DMS79 (cell line): ENCODE results near the gene FRMD5.
A peak's percentile ranks its signal among the peaks of the same experiment; 100 is the strongest.

Experiments used
- DNase-seq: peaks from one replicate; lab custom pipeline; 2025; lab: John Stamatoyannopoulos, UW

FRMD5 gene

DNA sequence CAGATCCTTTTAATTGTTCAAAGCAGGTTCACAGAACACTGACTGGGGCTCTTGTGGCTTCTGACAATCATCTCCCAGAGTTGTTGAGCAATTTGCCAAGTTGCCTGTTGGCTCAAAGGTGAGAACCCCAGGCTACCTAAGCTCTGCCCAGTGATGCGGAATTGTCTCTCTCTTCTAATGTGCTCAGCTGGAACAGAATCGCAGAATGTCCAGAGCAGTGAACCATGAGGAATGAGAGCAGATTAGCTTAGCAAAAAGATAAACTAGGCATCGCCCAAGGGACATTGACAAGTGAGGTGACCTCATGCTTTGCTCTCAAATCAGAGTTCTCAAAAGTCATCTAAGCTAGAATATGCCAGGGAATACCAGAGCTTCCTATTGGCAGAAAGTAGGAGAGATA, 220.2 kb downstream of the FRMD5 start:
- peak; percentile 28 for DNase-seq

DNA sequence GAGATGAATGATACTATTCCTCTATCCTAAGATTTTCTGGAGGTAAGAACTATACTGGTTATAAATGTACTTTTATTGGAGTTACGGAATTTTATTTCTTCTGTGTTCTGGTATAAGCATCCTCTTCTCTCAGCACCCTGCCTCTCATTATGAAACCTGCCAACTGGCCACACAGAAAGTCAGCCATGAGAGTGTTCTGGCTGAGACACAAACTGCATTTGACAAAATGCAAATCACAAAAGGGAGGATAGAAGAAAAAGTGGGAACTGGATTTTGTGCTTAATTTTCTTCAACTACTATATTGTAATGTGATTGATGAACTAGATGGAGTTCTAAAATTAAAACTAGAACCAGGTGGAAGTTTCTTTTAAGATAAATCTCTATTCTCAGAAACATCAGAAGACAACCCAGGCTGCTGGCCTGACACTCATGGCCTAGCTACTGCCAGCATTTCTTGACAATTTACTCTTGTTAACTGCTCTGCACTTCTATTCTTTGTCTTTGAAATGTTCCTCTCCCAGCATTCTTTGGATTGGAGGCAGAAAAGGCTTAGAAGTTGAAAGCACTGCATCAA, 225.2 kb downstream of the FRMD5 start:
- no peak for DNase-seq

- no peak for DNase-seq
Measured at GRCh38 chr15:43968551-43968950, 226.5 kb downstream of the FRMD5 start.

- DNase-seq, result no peak
Measured at GRCh38 chr15:43966646-43967045, 228.4 kb downstream of the FRMD5 start.

DNA sequence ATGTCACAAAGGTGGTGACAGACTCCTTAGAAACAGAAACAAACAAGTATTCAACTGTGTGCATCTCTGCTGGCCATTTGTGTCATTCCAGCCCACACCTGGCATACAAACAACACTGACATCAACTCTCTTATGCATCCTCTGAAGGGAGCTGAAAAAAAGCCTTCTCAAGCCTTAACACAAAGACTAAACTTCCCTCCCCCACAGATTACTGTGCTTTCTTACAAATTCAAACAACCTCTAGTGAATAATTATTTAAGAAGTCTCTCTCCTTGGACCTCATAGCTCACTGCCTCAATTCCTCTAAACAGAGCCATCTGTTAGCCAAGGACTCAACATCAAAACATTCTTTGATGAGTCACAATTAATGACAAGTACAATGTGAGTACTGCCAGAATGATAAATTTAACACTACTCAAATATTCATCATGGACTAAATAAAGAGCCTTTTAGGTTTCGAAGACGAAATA, 236.2 kb downstream of the FRMD5 start:
- no peak for DNase-seq

- no peak for DNase-seq
Measured at GRCh38 chr15:43957724-43958123, 237.3 kb downstream of the FRMD5 start.

- DNase-seq, result no peak
Measured at GRCh38 chr15:43955140-43955539, 239.9 kb downstream of the FRMD5 start.

GRCh38 chr15:43954181-43954621, 240.9 kb downstream of the FRMD5 start:
- DNase-seq, result no peak

DNA sequence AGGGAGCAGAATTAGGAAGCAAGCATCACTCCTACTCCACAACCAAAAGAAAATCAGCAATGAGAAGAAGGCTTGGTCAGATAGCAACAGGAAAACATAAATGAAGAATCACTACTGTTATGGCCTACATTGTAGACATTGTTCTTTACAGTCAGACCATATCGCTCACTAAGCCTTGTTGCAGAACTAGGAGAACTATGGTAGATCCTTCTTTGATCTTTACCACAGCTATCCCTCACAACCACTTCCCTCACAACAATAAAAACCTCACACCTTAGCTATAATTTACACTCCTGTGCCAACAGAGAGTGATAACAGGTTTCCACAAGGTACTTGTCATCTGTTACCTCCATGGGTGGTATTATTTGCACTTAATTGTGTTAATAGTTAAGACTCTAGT, 241.7 kb downstream of the FRMD5 start:
- no peak for DNase-seq

GRCh38 chr15:43950531-43950930, 244.5 kb downstream of the FRMD5 start:
- no peak for DNase-seq

DNA sequence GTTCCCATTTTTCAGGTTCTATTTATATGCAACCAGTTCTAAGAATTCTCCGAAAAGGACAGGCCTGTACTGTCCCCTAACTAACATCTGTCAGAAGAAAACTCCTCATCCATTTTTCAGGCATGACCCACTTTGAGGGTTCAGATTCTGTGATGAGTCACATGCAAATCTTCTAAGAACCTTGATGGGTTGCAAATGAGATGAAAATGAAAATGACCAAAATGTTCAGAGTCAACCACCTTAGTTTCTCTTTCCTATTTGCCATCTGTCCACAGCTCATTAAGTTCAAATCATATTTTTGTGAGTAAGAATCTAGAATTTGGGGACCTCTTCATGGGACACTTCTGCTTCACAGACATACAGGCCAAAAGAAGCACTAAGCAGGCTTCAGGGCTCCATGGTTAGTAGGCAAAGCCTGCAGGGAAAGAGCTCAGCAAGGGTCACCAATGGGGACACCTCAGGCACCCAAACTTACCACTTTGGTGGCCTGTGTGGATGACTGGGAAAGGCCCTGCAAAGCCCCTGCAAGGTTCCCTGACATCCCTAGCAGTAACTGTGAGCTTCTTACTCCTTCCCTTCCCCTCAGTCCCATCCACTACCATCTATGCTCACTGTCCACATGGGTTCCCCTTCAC, 246.3 kb downstream of the FRMD5 start:
- DNase-seq, result no peak

DNA sequence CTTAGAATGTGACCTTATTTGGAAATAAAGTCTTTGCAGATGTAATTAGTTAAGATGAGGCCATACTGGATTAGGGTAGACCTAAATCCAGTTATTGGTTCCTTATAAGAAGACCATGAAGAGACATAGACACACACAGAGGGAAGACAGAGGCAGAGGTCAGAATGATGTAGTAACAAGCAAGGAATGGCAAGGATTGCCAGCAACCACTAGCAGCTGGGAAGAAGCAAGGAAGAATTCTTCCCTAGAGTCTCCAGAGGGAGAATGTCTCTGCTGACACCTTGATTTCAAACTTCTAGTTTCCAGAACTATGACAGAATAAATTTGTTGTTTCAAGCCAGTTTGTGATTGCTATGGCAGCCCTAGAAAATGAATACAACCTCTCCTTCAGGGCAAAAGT, 251.6 kb downstream of the FRMD5 start:
- no peak for DNase-seq

DNA sequence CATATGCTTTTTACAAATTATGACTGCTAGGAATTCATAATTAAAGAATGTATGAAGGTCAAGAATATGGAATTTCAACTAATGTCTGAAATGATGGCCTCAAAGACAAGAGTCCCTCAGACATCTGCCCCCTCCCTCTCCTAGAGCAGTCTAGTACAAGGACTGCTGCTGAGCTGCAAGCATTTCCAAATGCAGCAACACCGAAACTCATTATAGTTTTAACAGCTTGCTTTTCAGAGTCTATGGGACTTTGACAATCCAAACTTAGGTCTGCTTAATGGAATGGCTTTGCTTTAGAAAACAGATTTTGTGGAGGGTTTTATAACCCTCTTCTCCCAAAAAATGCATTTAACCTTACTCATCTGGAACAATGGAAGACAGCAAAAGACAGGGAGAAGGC, 252.9 kb downstream of the FRMD5 start:
- DNase-seq, result no peak

DNA sequence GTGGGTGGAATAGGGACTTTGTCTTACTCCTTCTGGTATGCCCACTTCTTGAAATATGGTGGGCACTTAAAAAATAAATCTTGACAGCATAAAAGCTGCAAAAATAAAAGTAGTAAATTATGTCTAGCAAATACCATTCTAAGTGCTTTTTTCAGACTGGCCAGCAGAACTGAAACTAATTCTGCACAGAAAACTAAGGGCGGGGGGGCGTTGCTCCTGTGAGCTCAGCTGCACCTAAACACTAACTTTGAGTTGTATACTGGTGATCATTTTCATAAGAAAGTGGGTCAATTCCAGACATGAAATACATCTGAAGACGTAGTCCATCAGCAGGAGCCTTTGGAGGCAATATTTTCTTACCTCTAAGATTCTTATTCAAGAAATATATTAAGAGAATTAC, 253.5 kb downstream of the FRMD5 start:
- no peak for DNase-seq

DNA sequence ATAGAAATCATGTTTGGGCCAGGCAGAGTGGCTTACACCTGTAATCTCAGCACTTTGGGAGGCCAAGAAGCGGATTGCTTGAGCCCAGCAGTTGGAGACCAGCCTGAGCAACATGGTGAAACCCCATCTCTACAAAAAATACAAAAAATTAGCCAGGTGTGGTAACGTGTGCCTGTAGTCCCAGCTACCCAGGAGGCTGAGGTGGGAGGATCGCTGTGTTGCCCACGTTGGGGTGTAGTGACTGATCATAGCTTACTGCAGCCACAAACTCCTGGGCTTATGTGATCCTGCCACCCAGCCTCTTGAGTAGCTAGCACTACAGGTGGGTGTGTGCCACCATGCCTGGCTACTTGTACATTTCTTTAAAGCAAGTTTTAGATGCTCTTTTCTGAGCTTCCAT, 254.0 kb downstream of the FRMD5 start:
- no peak for DNase-seq

GRCh38 chr15:43939070-43939469, 256.0 kb downstream of the FRMD5 start:
- no peak for DNase-seq

- no peak for DNase-seq
Measured at GRCh38 chr15:43934480-43934879, 260.6 kb downstream of the FRMD5 start.

DNA sequence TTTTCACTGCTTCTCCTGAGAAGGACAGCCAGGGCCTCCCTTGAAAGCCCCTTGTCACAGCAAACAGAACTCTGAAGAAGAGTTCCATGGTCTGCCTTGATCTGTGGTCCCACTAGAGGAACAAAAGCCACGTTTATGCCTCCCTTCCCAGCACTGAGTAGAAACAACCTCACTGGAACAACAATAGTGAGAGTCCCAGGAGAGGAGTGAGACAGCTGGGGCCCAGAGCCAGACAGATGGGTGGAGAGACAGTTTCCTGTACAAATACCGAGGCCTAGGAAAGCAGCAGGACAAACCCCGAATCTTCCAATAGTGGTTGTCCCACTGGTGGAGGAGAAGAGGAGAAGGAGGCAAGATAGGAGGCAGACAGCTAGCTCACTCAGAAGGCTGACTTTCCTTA, 262.2 kb downstream of the FRMD5 start:
- no peak for DNase-seq

DNA sequence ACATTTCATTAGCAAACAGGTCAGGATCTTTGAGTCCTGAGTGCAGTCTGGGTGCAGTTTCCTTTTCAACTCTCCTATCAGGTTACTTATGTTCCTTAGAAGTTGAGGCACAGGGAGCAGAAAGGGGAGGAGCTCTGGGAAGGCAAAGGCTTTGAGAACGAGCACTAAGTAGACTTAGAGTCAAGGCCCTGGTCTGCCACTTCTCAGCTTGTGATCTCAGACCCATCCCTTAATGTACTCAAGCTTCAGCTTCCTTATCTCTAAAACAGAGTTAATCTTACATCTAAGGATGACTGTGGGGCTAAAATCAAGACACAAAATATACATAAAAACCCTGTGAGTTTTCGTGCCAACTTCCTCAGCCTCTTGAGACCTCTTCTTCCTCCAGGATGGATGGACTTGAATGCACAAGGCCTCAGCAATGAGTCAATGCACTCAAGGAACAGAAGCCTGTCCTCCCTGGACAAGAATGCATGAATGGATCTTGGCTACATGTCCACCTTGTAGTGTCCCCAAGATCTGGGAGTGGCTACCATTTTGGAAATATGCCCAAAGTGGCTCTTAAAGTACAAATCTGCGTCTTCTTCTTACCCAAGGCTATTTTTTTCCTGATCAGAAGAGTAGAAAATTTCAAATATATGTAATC, 263.2 kb downstream of the FRMD5 start:
- DNase-seq, result no peak

DNA sequence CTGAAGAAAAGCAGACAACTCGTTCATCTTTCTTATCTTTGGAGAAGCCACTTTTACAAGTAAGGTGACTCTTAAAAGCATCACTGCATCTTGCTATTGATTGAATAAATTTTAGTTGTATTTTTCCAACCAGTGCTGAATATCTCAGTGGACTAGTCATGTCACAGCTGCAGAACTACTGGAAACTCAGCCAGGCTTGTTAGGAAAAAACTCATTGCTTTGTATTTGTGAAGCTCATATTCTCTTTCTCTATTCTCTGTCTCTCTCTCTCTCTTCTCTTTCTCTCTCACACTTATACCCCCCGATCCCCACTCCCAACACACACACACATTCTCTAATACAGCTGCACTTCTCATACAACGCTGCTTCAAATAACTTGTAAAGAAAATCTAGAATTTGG, 264.0 kb downstream of the FRMD5 start:
- no peak for DNase-seq

GRCh38 chr15:43930556-43930955, 264.5 kb downstream of the FRMD5 start:
- DNase-seq, result no peak

DNA sequence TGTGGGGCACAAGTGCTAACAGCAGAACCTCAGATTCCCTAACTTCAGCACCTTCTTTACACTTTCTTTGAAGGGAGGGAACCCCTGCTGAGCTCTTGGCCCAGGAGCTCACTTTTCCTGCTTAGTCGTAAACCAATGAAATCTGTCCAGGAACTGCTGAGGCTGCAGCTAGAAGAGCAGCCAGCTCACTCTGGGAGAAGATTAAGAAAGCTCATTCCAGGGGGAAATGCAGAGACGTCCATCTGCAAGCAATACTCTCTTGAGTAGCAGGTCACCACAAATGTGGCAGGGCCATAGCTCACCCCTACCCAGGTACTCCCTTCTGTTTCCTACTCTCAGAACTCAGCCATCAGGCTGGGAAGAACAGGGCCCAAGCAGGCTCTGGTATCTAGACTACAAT, 265.0 kb downstream of the FRMD5 start:
- no peak for DNase-seq

DNA sequence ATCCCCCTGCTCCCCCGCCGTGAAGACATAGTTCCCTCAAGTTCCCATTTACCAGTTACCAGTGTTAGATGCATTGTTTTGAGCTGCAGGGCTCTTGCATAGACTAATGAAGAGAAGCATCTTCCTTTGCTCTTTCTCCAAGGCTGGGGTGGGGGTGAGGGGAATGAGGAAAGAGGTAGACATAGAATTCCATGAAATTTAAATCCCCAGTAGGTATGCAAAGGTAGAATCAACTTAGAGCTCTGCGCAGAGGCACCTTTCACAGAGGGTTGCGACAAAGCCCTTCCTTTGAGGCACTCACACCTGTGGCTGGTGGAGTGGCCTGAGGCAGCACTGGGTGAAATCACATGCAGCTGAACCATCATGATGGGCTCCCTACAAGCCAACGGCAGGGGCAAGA, 266.9 kb downstream of the FRMD5 start:
- no peak for DNase-seq

GRCh38 chr15:43927203-43927602, 267.9 kb downstream of the FRMD5 start:
- no peak for DNase-seq
